ENCODE results near the gene RCCD1.

DNA sequence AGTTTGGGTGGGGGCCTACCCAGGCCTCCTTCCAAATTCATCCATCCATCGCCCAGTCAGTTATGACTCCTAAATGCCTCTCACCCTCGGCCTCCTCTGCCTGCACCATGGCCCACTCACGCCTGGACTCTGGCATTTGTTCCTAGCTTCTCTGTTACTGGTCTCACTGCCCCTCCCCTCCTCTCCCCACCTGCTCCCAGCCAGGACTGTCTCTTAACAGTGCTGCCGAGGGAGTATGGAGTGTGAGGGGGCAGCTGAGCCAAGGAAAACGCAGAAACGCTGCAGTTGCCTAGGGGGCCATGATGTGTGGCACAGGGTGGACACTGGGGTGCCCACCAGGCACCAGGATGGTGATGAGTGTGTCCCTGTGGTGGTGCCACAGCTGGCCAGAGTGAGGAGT, 3.1 kb downstream of the RCCD1 start:
- no peak for TF ChIP-seq POLR2AphosphoS5 (IDR thresholded peaks at IDR 0.05)
- TF ChIP-seq, protein P1, sequence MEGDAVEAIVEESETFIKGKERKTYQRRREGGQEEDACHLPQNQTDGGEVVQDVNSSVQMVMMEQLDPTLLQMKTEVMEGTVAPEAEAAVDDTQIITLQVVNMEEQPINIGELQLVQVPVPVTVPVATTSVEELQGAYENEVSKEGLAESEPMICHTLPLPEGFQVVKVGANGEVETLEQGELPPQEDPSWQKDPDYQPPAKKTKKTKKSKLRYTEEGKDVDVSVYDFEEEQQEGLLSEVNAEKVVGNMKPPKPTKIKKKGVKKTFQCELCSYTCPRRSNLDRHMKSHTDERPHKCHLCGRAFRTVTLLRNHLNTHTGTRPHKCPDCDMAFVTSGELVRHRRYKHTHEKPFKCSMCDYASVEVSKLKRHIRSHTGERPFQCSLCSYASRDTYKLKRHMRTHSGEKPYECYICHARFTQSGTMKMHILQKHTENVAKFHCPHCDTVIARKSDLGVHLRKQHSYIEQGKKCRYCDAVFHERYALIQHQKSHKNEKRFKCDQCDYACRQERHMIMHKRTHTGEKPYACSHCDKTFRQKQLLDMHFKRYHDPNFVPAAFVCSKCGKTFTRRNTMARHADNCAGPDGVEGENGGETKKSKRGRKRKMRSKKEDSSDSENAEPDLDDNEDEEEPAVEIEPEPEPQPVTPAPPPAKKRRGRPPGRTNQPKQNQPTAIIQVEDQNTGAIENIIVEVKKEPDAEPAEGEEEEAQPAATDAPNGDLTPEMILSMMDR (IDR thresholded peaks at IDR 0.05), result no peak

Data from prostate gland (tissue), 2 donors.